ENCODE data around the gene MIA2.

MIA2 gene

GRCh38 chr14:39364509-39364908, 130.8 kb downstream of the MIA2 start:
- Mint-ChIP-seq H3K4me1 (ENCODE audit: low read depth) (no peaks in the 10 kb centered on the region), H3K27ac (no peak overlapping the region), H3K27me3 (no peaks in the 10 kb centered on the region), H3K9me3 (peaks cover 20% of the 10 kb centered on the region), H3K4me3 (no peak overlapping the region), H3K36me3 (ENCODE audit: low read depth) (peaks cover 63% of the 10 kb centered on the region)
- no peak for DNase-seq

GRCh38 chr14:39365354-39365753, 131.6 kb downstream of the MIA2 start:
- H3K36me3 Mint-ChIP-seq (ENCODE audit: low read depth) = peaks cover 57% of the 10 kb centered on the region
- H3K27me3 Mint-ChIP-seq = no peaks in the 10 kb centered on the region
- H3K4me3 Mint-ChIP-seq = no peak overlapping the region
- H3K9me3 Mint-ChIP-seq = peaks cover 20% of the 10 kb centered on the region
- no peaks in the 10 kb centered on the region for H3K4me1 Mint-ChIP-seq (ENCODE audit: low read depth)
- no peak for DNase-seq
- no peak overlapping the region for H3K27ac Mint-ChIP-seq

GRCh38 chr14:39366460-39367386, 133.0 kb downstream of the MIA2 start:
- no peaks in the 10 kb centered on the region for H3K27me3 Mint-ChIP-seq
- peaks cover 20% of the 10 kb centered on the region for H3K9me3 Mint-ChIP-seq
- DNase-seq = no peak
- H3K4me1 Mint-ChIP-seq (ENCODE audit: low read depth) = no peaks in the 10 kb centered on the region
- peaks cover 48% of the 10 kb centered on the region for H3K36me3 Mint-ChIP-seq (ENCODE audit: low read depth)
- H3K4me3 Mint-ChIP-seq = no peak overlapping the region
- no peak overlapping the region for H3K27ac Mint-ChIP-seq

- no peaks in the 10 kb centered on the region for H3K4me1 Mint-ChIP-seq (ENCODE audit: low read depth)
- H3K27me3 Mint-ChIP-seq = no peaks in the 10 kb centered on the region
- H3K9me3 Mint-ChIP-seq = peaks cover 18% of the 10 kb centered on the region
- H3K4me3 Mint-ChIP-seq = no peak overlapping the region
- no peak for DNase-seq
- H3K27ac Mint-ChIP-seq = no peak overlapping the region
- H3K36me3 Mint-ChIP-seq (ENCODE audit: low read depth) = peaks cover 42% of the 10 kb centered on the region
These were observed 133.7 kb downstream of the MIA2 start for GRCh38 chr14:39367387-39367751.

GRCh38 chr14:39368261-39368959, 134.7 kb downstream of the MIA2 start:
- no peaks in the 10 kb centered on the region for H3K27me3 Mint-ChIP-seq
- H3K36me3 Mint-ChIP-seq (ENCODE audit: low read depth) = peaks cover 32% of the 10 kb centered on the region
- H3K4me1 Mint-ChIP-seq (ENCODE audit: low read depth) = no peaks in the 10 kb centered on the region
- H3K27ac Mint-ChIP-seq = no peak overlapping the region
- H3K9me3 Mint-ChIP-seq = peaks cover 11% of the 10 kb centered on the region
- no peak overlapping the region for H3K4me3 Mint-ChIP-seq
- no peak for DNase-seq

GRCh38 chr14:39369029-39369428, 135.3 kb downstream of the MIA2 start:
- H3K4me1 Mint-ChIP-seq (ENCODE audit: low read depth) = no peaks in the 10 kb centered on the region
- no peaks in the 10 kb centered on the region for H3K27me3 Mint-ChIP-seq
- peaks cover 5% of the 10 kb centered on the region for H3K9me3 Mint-ChIP-seq
- no peak overlapping the region for H3K4me3 Mint-ChIP-seq
- peaks cover 26% of the 10 kb centered on the region for H3K36me3 Mint-ChIP-seq (ENCODE audit: low read depth)
- DNase-seq = no peak
- no peak overlapping the region for H3K27ac Mint-ChIP-seq

- Mint-ChIP-seq H3K4me3 (no peak overlapping the region), H3K27me3 (no peaks in the 10 kb centered on the region), H3K36me3 (ENCODE audit: low read depth) (peaks cover 14% of the 10 kb centered on the region), H3K4me1 (ENCODE audit: low read depth) (no peaks in the 10 kb centered on the region), H3K27ac (no peak overlapping the region), H3K9me3 (no peaks in the 10 kb centered on the region)
- no peak for DNase-seq
These were observed 136.7 kb downstream of the MIA2 start for GRCh38 chr14:39370415-39370814.

- Mint-ChIP-seq H3K36me3 (ENCODE audit: low read depth) (peaks cover 8% of the 10 kb centered on the region), H3K4me1 (ENCODE audit: low read depth) (peaks cover 8% of the 10 kb centered on the region), H3K27me3 (no peaks in the 10 kb centered on the region), H3K27ac (no peak overlapping the region), H3K4me3 (no peak overlapping the region), H3K9me3 (no peaks in the 10 kb centered on the region)
- DNase-seq = no peak
These were observed 138.9 kb downstream of the MIA2 start for GRCh38 chr14:39372656-39373055.

- Mint-ChIP-seq H3K4me3 (no peak overlapping the region), H3K27ac (no peak overlapping the region)
These were observed 141.1 kb downstream of the MIA2 start for GRCh38 chr14:39374851-39375250.

GRCh38 chr14:39376667-39377403, 143.1 kb downstream of the MIA2 start:
- peaks cover 9% of the 10 kb centered on the region for H3K4me1 Mint-ChIP-seq (ENCODE audit: low read depth)
- peak overlapping the region; percentile 6 for H3K27ac Mint-ChIP-seq
- H3K36me3 Mint-ChIP-seq (ENCODE audit: low read depth) = no peaks in the 10 kb centered on the region
- H3K9me3 Mint-ChIP-seq = no peaks in the 10 kb centered on the region
- no peak for DNase-seq
- H3K4me3 Mint-ChIP-seq = no peak overlapping the region
- H3K27me3 Mint-ChIP-seq = no peaks in the 10 kb centered on the region

More at GRCh38 chr14:39374851-39375250, 141.1 kb downstream of the MIA2 start:
- Mint-ChIP-seq H3K27me3 (no peaks in the 10 kb centered on the region), H3K9me3 (no peaks in the 10 kb centered on the region), H3K4me1 (ENCODE audit: low read depth) (peaks cover 8% of the 10 kb centered on the region), H3K36me3 (ENCODE audit: low read depth) (peaks cover 8% of the 10 kb centered on the region)
- no peak for DNase-seq

- H3K4me1 Mint-ChIP-seq (ENCODE audit: low read depth) = peaks cover 36% of the 10 kb centered on the region
- no peak overlapping the region for H3K4me3 Mint-ChIP-seq
- H3K27me3 Mint-ChIP-seq = no peaks in the 10 kb centered on the region
- DNase-seq = no peak
- H3K36me3 Mint-ChIP-seq (ENCODE audit: low read depth) = peaks cover 3% of the 10 kb centered on the region
- H3K27ac Mint-ChIP-seq = no peak overlapping the region
- H3K9me3 Mint-ChIP-seq = no peaks in the 10 kb centered on the region
These were observed 147.7 kb downstream of the MIA2 start for GRCh38 chr14:39381366-39381765.

GRCh38 chr14:39382463-39382862, 148.7 kb downstream of the MIA2 start:
- H3K4me1 Mint-ChIP-seq (ENCODE audit: low read depth) = peaks cover 28% of the 10 kb centered on the region
- no peak for DNase-seq
- no peak overlapping the region for H3K4me3 Mint-ChIP-seq
- H3K36me3 Mint-ChIP-seq (ENCODE audit: low read depth) = peaks cover 9% of the 10 kb centered on the region
- no peaks in the 10 kb centered on the region for H3K27me3 Mint-ChIP-seq
- no peaks in the 10 kb centered on the region for H3K9me3 Mint-ChIP-seq
- H3K27ac Mint-ChIP-seq = no peak overlapping the region

GRCh38 chr14:39383026-39383660, 149.4 kb downstream of the MIA2 start:
- Mint-ChIP-seq H3K36me3 (ENCODE audit: low read depth) (peaks cover 9% of the 10 kb centered on the region), H3K4me1 (ENCODE audit: low read depth) (peaks cover 28% of the 10 kb centered on the region), H3K9me3 (no peaks in the 10 kb centered on the region), H3K27me3 (no peaks in the 10 kb centered on the region), H3K4me3 (no peak overlapping the region), H3K27ac (peak overlapping the region; percentile 66)
- no peak for DNase-seq

- Mint-ChIP-seq H3K36me3 (ENCODE audit: low read depth) (peaks cover 9% of the 10 kb centered on the region), H3K9me3 (no peaks in the 10 kb centered on the region), H3K4me1 (ENCODE audit: low read depth) (peaks cover 28% of the 10 kb centered on the region), H3K4me3 (no peak overlapping the region), H3K27me3 (no peaks in the 10 kb centered on the region), H3K27ac (peak overlapping the region; percentile 66)
- DNase-seq = no peak
These were observed 150.0 kb downstream of the MIA2 start for GRCh38 chr14:39383741-39384140.

Measured in activated T-cell treated with anti-CD3 and anti-CD28 coated beads, Interleukin-2, amount 50 U/mL, for 24 hours (primary cell).